HCT116 (cell line): Measurements from ENCODE around the gene TMEM205. TPM values are rescaled to one million over a fixed set of nuclear protein-coding genes. Genes with fewer than 3 reads are reported as not detected.
A peak's percentile ranks its signal among the peaks of the same experiment; 100 is the strongest.
"Not testable (repeated sequence)": the region's sequence is repeated elsewhere in the genome, so short reads cannot be mapped to it uniquely, and the experiment has no call there.

Experiments
- ATAC-seq: fragments of 200-7000 bp; cut with Tn5 transposase; 2 replicates; pipeline ENCODE4 v1.9.1; 2020; ENCODE audit warnings: mild to moderate bottlenecking, moderate library complexity
- BruUV-seq: library from RNA; stranded (reverse); fragments of 400-500 nt; replicated peaks from 2 replicates; lab custom pipeline; 2021; lab: Mats Ljungman, UMichigan
- CTCF ChIA-PET: fragments of 300-600 bp; sonication (Branson Sonifier 250); formaldehyde crosslinking; loops from one replicate; lab custom pipeline; 2021; ENCODE audit warnings: antibody characterized with exemption; lab: Charles Lee
- POLR2A ChIA-PET: fragments of 300-600, 350-600 bp; sonication (Branson Sonifier 250); formaldehyde crosslinking; loops from one replicate; lab custom pipeline; 2021; ENCODE audit warnings: antibody characterized with exemption; lab: Charles Lee
- RAD21 ChIA-PET, 2 experiments: fragments of 300-600 bp; sonication (Branson Sonifier 250); formaldehyde crosslinking; loops; one replicate each; lab custom pipeline; 2023; ENCODE audit warnings: low total read pairs in 2 of 2; ENCODE audit not compliant: uncharacterized antibody in 2 of 2, unreplicated experiment in 2 of 2, low non-redundant PET in 1 of 2; lab: Charles Lee
- DNase-seq: peaks from one replicate; pipeline ENCODE4 v3.0.0-alpha.2; 2010; ENCODE audit warnings: low read depth, low spot score
- H2AFZ ChIP-seq: fragments of 200-600 bp; shearing (Covaris generic), sonication (generic); 2 replicates; pipeline ENCODE4 v1.6.1; 2017; ENCODE audit warnings: low read depth, mixed run types, mixed read lengths, antibody characterized with exemption, low read length; ENCODE audit not compliant: poor library complexity, severe bottlenecking
- H3K27ac ChIP-seq: 2 replicates; pipeline ENCODE4 v1.5.1; 2012; ENCODE audit warnings: low read depth, low read length
- H3K27me3 ChIP-seq: fragments of 200-600 bp; sonication (generic); 2 replicates; pipeline ENCODE4 v1.6.1; 2016; ENCODE audit warnings: mixed run types, low read length, mixed read lengths; ENCODE audit not compliant: insufficient read depth
- H3K36me3 ChIP-seq, 2 experiments: fragments of 200-500 bp in 1 of 2; fragments of 200-600 bp in 1 of 2; sonication (Bioruptor generic) in 1 of 2; sonication (generic) in 1 of 2; 2 replicates each; pipeline versions ENCODE4 v1.5.1 to v1.6.1; 2014 to 2016; ENCODE audit warnings: low read length in 2 of 2, inconsistent platforms in 1 of 2, mixed read lengths in 1 of 2, mixed run types in 1 of 2; ENCODE audit not compliant: insufficient read depth in 2 of 2, control insufficient read depth in 1 of 2
- H3K4me1 ChIP-seq, 2 experiments: fragments of 200-600 bp in 1 of 2; sonication (generic) in 1 of 2; 2 replicates each; pipeline versions ENCODE4 v1.5.1 to v1.6.1; 2012 to 2017; ENCODE audit warnings: low read length in 2 of 2, inconsistent platforms in 1 of 2, mild to moderate bottlenecking in 1 of 2, mixed read lengths in 1 of 2, mixed run types in 1 of 2, moderate library complexity in 1 of 2; ENCODE audit not compliant: insufficient read depth in 2 of 2, control insufficient read depth in 1 of 2
- H3K4me2 ChIP-seq: fragments of 200-600 bp; sonication (generic); 2 replicates; pipeline ENCODE4 v1.6.1; 2017; ENCODE audit warnings: mixed run types, low read length, mixed read lengths
- H3K4me3 ChIP-seq, 2 experiments: fragments of 200-600 bp in 1 of 2; sonication (generic) in 1 of 2; replicated peaks in 1 of 2; 2 replicates each; pipeline ENCODE4 v1.5.1; 2011 to 2016; ENCODE audit warnings: low read length in 2 of 2, control low read depth in 1 of 2, low read depth in 1 of 2, mild to moderate bottlenecking in 1 of 2, mixed read lengths in 1 of 2, mixed run types in 1 of 2
- H3K79me2 ChIP-seq: fragments of 200-600 bp; sonication (generic); 2 replicates; pipeline ENCODE4 v1.6.1; 2017; ENCODE audit warnings: mild to moderate bottlenecking, mixed run types, low read length, moderate library complexity, mixed read lengths; ENCODE audit not compliant: insufficient read depth
- H3K9ac ChIP-seq: fragments of 200-600 bp; sonication (generic); 2 replicates; pipeline ENCODE4 v1.6.1; 2016; ENCODE audit warnings: low read length, mixed read lengths
- H3K9me2 ChIP-seq: fragments of 200-600 bp; sonication (generic), shearing (Covaris generic); 2 replicates; pipeline ENCODE4 v1.6.1; 2017; ENCODE audit warnings: mixed run types, mild to moderate bottlenecking, moderate library complexity; ENCODE audit not compliant: insufficient read depth
- H3K9me3 ChIP-seq, 2 experiments: fragments of 200-500 bp in 1 of 2; fragments of 200-600 bp in 1 of 2; sonication (Bioruptor generic) in 1 of 2; sonication (generic) in 1 of 2; 2 replicates each; pipeline ENCODE4 v1.6.1; 2014 to 2017; ENCODE audit warnings: low read length in 2 of 2, mixed read lengths in 2 of 2, inconsistent platforms in 1 of 2, low read depth in 1 of 2, mild to moderate bottlenecking in 1 of 2, mixed run types in 1 of 2, moderate library complexity in 1 of 2; ENCODE audit not compliant: control insufficient read depth in 1 of 2, insufficient read depth in 1 of 2
- H4K20me1 ChIP-seq: fragments of 200-600 bp; sonication (generic), shearing (Covaris generic); 2 replicates; pipeline ENCODE4 v1.6.1; 2017; ENCODE audit warnings: mixed run types, mild to moderate bottlenecking, moderate library complexity; ENCODE audit not compliant: insufficient read depth
- CBX3 ChIP-seq: IDR thresholded peaks from 2 replicates; pipeline ENCODE4 v1.6.1; 2012; ENCODE audit warnings: low read depth
- CEBPB ChIP-seq: IDR thresholded peaks from 2 replicates; pipeline ENCODE4 v1.6.1; 2012; ENCODE audit warnings: low read depth
- EGR1 ChIP-seq: IDR thresholded peaks from 2 replicates; pipeline ENCODE4 v1.6.1; 2012; ENCODE audit warnings: low read depth
- ELF1 ChIP-seq: IDR thresholded peaks from 2 replicates; pipeline ENCODE4 v1.6.1; 2012; ENCODE audit warnings: low read depth, borderline replicate concordance
- EZH2 ChIP-seq: fragments of 200-600 bp; sonication (generic); IDR thresholded peaks from 2 replicates; pipeline ENCODE4 v1.6.1; 2017; ENCODE audit warnings: antibody characterized with exemption, mixed run types
- EZH2phosphoT487 ChIP-seq: fragments of 200-600 bp; IDR thresholded peaks from 2 replicates; pipeline ENCODE4 v1.6.1; 2018; ENCODE audit warnings: antibody characterized with exemption, borderline replicate concordance
- FOSL1 ChIP-seq: IDR thresholded peaks from 2 replicates; pipeline ENCODE4 v1.6.1; 2012; ENCODE audit warnings: low read depth
- POLR2A ChIP-seq: IDR thresholded peaks from 2 replicates; pipeline ENCODE4 v1.7.0; 2011; ENCODE audit warnings: borderline replicate concordance; ENCODE audit not compliant: insufficient read depth, insufficient read length; ENCODE audit errors: extremely low read depth
- POLR2AphosphoS5 ChIP-seq: IDR thresholded peaks from 2 replicates; pipeline ENCODE4 v1.6.1; 2011; ENCODE audit warnings: mild to moderate bottlenecking, low read depth, low read length, moderate library complexity
- SIN3A ChIP-seq: IDR thresholded peaks from 2 replicates; pipeline ENCODE4 v1.6.1; 2012; ENCODE audit warnings: low read depth
- SP1 ChIP-seq: IDR thresholded peaks from 2 replicates; pipeline ENCODE4 v1.6.1; 2012; ENCODE audit warnings: low read depth
- TCF7L2 ChIP-seq: IDR thresholded peaks from 2 replicates; pipeline ENCODE4 v1.7.0; 2011; ENCODE audit warnings: borderline replicate concordance, inconsistent platforms; ENCODE audit not compliant: insufficient read depth, insufficient read length; ENCODE audit errors: extremely low read depth
- YY1 ChIP-seq: IDR thresholded peaks from 2 replicates; pipeline ENCODE4 v1.6.1; 2011; ENCODE audit warnings: low read length, low read depth, moderate library complexity, mild to moderate bottlenecking; ENCODE audit not compliant: insufficient replicate concordance; ENCODE audit errors: extremely low read depth
- ZFX ChIP-seq: fragments of 450-650 bp; IDR thresholded peaks from 2 replicates; pipeline ENCODE4 v1.6.1; 2017
- ZNF274 ChIP-seq: fragments of 200-500 bp; sonication (Bioruptor generic); IDR thresholded peaks from 2 replicates; pipeline ENCODE4 v1.6.1; 2014; ENCODE audit warnings: mild to moderate bottlenecking, low read depth, low read length, inconsistent platforms
- intact Hi-C: fragments of 100-400 bp; cut with micrococcal nuclease; formaldehyde crosslinking; loops from 2 replicates; pipeline ENCODE4 v1.10.0; 2022
- total RNA-seq: library from RNA; stranded (reverse); gene quantifications from one replicate; pipeline ENCODE4 v1.2.1, GENCODE V29; 2021; ENCODE audit not compliant: unreplicated experiment
- TF ChIP-seq, protein P1 (sequence below): IDR thresholded peaks from 2 replicates; pipeline ENCODE4 v1.6.1; 2012; ENCODE audit warnings: low read depth
- TF ChIP-seq, protein P2 (sequence below): IDR thresholded peaks from 2 replicates; pipeline ENCODE4 v1.6.1; 2012

TMEM205 gene
- total RNA-seq, 1 experiment from 2014 or later = 55.9 TPM

GRCh38 chr19:11333838-11334237 is 12.2 kb downstream of the TMEM205 start:
- H3K9me3 ChIP-seq, H3K4me3 ChIP-seq, intact Hi-C loops, H3K79me2 ChIP-seq, H3K4me1 ChIP-seq, H3K9ac ChIP-seq, POLR2A ChIA-PET, RAD21 ChIA-PET, H3K27ac ChIP-seq, BruUV-seq, H2AFZ ChIP-seq, H3K9me2 ChIP-seq, H3K4me2 ChIP-seq, DNase-seq, CTCF ChIA-PET, H4K20me1 ChIP-seq, H3K27me3 ChIP-seq: not testable (repeated sequence)
- peaks cover 7 to 16% of the 10 kb centered on the region in 2 experiments for H3K36me3 ChIP-seq
- 0 out of 2 replicates have a peak, but pooled peaks have one; percentile 20 for ATAC-seq

DNA sequence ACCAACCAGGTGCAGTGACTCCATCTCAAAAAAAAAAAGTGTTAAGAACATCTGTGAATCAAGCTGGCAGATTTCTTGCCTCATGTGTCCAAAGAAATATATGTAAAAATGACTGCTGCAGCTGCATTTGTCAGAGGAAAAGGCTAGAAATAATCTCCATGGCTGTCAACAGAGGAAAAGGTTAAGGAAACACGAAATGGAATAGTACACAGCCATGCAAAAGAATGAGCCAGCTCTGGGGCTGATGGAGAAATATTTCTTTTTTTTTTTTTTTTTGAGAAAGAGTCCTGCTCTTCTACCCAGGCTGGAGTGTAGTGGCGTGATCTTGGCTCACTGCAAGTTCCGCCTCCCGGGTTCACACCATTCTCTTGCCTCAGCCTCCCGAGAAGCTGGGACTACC is 13.2 kb downstream of the TMEM205 start:
- POLR2A ChIA-PET = no interaction called here
- CTCF ChIA-PET = no interaction called here
- no peaks in the 10 kb centered on the region for H3K79me2 ChIP-seq
- no peaks in the 10 kb centered on the region for H3K4me1 ChIP-seq
- peaks cover 7 to 16% of the 10 kb centered on the region in 2 experiments for H3K36me3 ChIP-seq
- no peak for DNase-seq
- RAD21 ChIA-PET = no interaction called here
- H3K9me3 ChIP-seq = no peaks in the 10 kb centered on the region
- H3K4me3 ChIP-seq = no peak overlapping the region
- no peaks in the 10 kb centered on the region for H3K9me2 ChIP-seq
- intact Hi-C loops = no loop called here
- no peaks in the 10 kb centered on the region for H4K20me1 ChIP-seq
- H3K9ac ChIP-seq = no peak overlapping the region
- no peak overlapping the region for H3K4me2 ChIP-seq
- no peak for ATAC-seq
- no peak overlapping the region for H2AFZ ChIP-seq
- no peaks in the 10 kb centered on the region for H3K27me3 ChIP-seq
- no peak overlapping the region for H3K27ac ChIP-seq
- BruUV-seq = no TSS peak
- no peak for TF ChIP-seq SP1
- no peak for TF ChIP-seq ZNF274
- TF ChIP-seq YY1 = no peak
- no peak for TF ChIP-seq ELF1
- TF ChIP-seq FOSL1 = no peak
- no peak for TF ChIP-seq SIN3A
- no peak for TF ChIP-seq CBX3
- no peak for TF ChIP-seq POLR2A
- TF ChIP-seq, protein P1, sequence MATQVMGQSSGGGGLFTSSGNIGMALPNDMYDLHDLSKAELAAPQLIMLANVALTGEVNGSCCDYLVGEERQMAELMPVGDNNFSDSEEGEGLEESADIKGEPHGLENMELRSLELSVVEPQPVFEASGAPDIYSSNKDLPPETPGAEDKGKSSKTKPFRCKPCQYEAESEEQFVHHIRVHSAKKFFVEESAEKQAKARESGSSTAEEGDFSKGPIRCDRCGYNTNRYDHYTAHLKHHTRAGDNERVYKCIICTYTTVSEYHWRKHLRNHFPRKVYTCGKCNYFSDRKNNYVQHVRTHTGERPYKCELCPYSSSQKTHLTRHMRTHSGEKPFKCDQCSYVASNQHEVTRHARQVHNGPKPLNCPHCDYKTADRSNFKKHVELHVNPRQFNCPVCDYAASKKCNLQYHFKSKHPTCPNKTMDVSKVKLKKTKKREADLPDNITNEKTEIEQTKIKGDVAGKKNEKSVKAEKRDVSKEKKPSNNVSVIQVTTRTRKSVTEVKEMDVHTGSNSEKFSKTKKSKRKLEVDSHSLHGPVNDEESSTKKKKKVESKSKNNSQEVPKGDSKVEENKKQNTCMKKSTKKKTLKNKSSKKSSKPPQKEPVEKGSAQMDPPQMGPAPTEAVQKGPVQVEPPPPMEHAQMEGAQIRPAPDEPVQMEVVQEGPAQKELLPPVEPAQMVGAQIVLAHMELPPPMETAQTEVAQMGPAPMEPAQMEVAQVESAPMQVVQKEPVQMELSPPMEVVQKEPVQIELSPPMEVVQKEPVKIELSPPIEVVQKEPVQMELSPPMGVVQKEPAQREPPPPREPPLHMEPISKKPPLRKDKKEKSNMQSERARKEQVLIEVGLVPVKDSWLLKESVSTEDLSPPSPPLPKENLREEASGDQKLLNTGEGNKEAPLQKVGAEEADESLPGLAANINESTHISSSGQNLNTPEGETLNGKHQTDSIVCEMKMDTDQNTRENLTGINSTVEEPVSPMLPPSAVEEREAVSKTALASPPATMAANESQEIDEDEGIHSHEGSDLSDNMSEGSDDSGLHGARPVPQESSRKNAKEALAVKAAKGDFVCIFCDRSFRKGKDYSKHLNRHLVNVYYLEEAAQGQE = no peak
- no peak for TF ChIP-seq EZH2
- TF ChIP-seq ZFX = no peak
- TF ChIP-seq TCF7L2 = no peak
- TF ChIP-seq POLR2AphosphoS5 = no peak
- TF ChIP-seq EZH2phosphoT487 = no peak
- TF ChIP-seq CEBPB = no peak
- TF ChIP-seq EGR1 = no peak
- TF ChIP-seq, protein P2, sequence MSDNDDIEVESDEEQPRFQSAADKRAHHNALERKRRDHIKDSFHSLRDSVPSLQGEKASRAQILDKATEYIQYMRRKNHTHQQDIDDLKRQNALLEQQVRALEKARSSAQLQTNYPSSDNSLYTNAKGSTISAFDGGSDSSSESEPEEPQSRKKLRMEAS = no peak
